GM23338 (cell line): ENCODE data around the gene SAMD13. TPM values are rescaled to one million over a fixed set of nuclear protein-coding genes. Genes with fewer than 3 reads are reported as not detected.

Experiments used
- ATAC-seq: fragments of 200-7000 bp; cut with Tn5 transposase; 3 replicates; pipeline ENCODE4 v1.9.1; 2020
- DNase-seq: peaks from one replicate; pipeline ENCODE4 v3.0.0-alpha.2; 2015; ENCODE audit warnings: low spot score
- H2AFZ ChIP-seq: fragments of 200-600 bp; sonication (generic); 2 replicates; pipeline ENCODE4 v1.8.0; 2016; ENCODE audit warnings: antibody characterized with exemption, mild to moderate bottlenecking, moderate library complexity
- H3F3A ChIP-seq: fragments of 200-600 bp; sonication (generic); replicated peaks from 2 replicates; pipeline ENCODE4 v1.8.0; 2017; ENCODE audit warnings: antibody characterized with exemption, mixed run types, low read depth
- H3K27ac ChIP-seq: fragments of 200-600 bp; sonication (generic); 2 replicates; pipeline ENCODE4 v1.6.1; 2016; ENCODE audit warnings: low read depth
- H3K27me3 ChIP-seq: fragments of 200-600 bp; sonication (generic); 2 replicates; pipeline ENCODE4 v1.8.0; 2016; ENCODE audit warnings: mild to moderate bottlenecking, mixed run types, moderate library complexity; ENCODE audit not compliant: insufficient read depth
- H3K36me3 ChIP-seq: fragments of 200-600 bp; sonication (generic); 2 replicates; pipeline ENCODE4 v1.8.0; 2016; ENCODE audit warnings: mild to moderate bottlenecking; ENCODE audit not compliant: insufficient read depth
- H3K4me1 ChIP-seq: fragments of 200-600 bp; sonication (generic); 2 replicates; pipeline ENCODE4 v1.8.0; 2016; ENCODE audit warnings: mild to moderate bottlenecking, moderate library complexity; ENCODE audit not compliant: insufficient read depth
- H3K4me2 ChIP-seq: fragments of 200-600 bp; sonication (generic); 2 replicates; pipeline ENCODE4 v1.7.1; 2017; ENCODE audit warnings: mixed run types
- H3K4me3 ChIP-seq: fragments of 200-600 bp; sonication (generic); 2 replicates; pipeline ENCODE4 v1.6.1; 2016; ENCODE audit warnings: mixed run types
- H3K79me2 ChIP-seq: fragments of 200-600 bp; sonication (generic); replicated peaks from 2 replicates; pipeline ENCODE4 v1.8.0; 2017; ENCODE audit warnings: mild to moderate bottlenecking; ENCODE audit not compliant: insufficient read depth
- H3K9me2 ChIP-seq: fragments of 200-600 bp; sonication (generic); 2 replicates; pipeline ENCODE4 v1.8.0; 2017; ENCODE audit not compliant: insufficient read depth
- H4K20me1 ChIP-seq: fragments of 200-600 bp; sonication (generic); replicated peaks from 2 replicates; pipeline ENCODE4 v1.8.0; 2017; ENCODE audit warnings: mild to moderate bottlenecking; ENCODE audit not compliant: insufficient read depth
- H3K27ac Mint-ChIP-seq: 2 replicates; pipeline ENCODE4 v1.8.0; 2020; ENCODE audit warnings: inconsistent platforms, mild to moderate bottlenecking, moderate library complexity, mixed read lengths
- H3K27me3 Mint-ChIP-seq: 3 replicates; pipeline ENCODE4 v1.8.0; 2022; ENCODE audit warnings: low read depth, mild to moderate bottlenecking, moderate library complexity, mixed read lengths, inconsistent platforms; ENCODE audit not compliant: insufficient read depth, poor library complexity
- H3K36me3 Mint-ChIP-seq: 3 replicates; pipeline ENCODE4 v1.8.0; 2021; ENCODE audit warnings: low read depth, mild to moderate bottlenecking, inconsistent platforms, moderate library complexity, mixed read lengths
- H3K4me1 Mint-ChIP-seq: 3 replicates; pipeline ENCODE4 v1.8.0; 2020; ENCODE audit warnings: mild to moderate bottlenecking, inconsistent platforms, mixed read lengths
- H3K4me3 Mint-ChIP-seq: 3 replicates; pipeline ENCODE4 v1.8.0; 2021; ENCODE audit warnings: moderate library complexity, mild to moderate bottlenecking, inconsistent platforms, mixed read lengths
- H3K9me3 Mint-ChIP-seq: 3 replicates; pipeline ENCODE4 v1.8.0; 2020; ENCODE audit warnings: moderate library complexity, mild to moderate bottlenecking, inconsistent platforms, mixed read lengths
- CREB1 ChIP-seq: fragments of 250-450 bp; sonication (Bioruptor Pico); IDR thresholded peaks from 2 replicates; pipeline ENCODE4 v1.5.0; 2020; ENCODE audit warnings: low read depth, mild to moderate bottlenecking, moderate library complexity
- CTCF ChIP-seq, 2 experiments: fragments of 200-600 bp in 1 of 2; sonication (generic) in 1 of 2; conservative IDR thresholded peaks; 2 replicates each; pipeline versions ENCODE4 v1.5.1 to v1.6.1; 2016 to 2017; ENCODE audit warnings: antibody characterized with exemption in 2 of 2, low read depth in 2 of 2, mild to moderate bottlenecking in 2 of 2, moderate library complexity in 1 of 2
- EZH2 ChIP-seq: fragments of 200-600 bp; sonication (generic); IDR thresholded peaks from one replicate; pipeline ENCODE4 v1.8.0; 2017; ENCODE audit warnings: antibody characterized with exemption, mild to moderate bottlenecking, low read depth; ENCODE audit not compliant: unreplicated experiment
- JUNB ChIP-seq: IDR thresholded peaks from one replicate; pipeline ENCODE4 v1.6.1; 2016; ENCODE audit warnings: antibody characterized with exemption; ENCODE audit not compliant: unreplicated experiment
- POLR2AphosphoS5 ChIP-seq: IDR thresholded peaks from 2 replicates; pipeline ENCODE4 v1.6.1; 2016; ENCODE audit warnings: antibody characterized with exemption, low read depth
- STAT1 ChIP-seq: IDR thresholded peaks from one replicate; pipeline ENCODE4 v1.6.1; 2016; ENCODE audit warnings: antibody characterized with exemption; ENCODE audit not compliant: unreplicated experiment
- ZNF114 ChIP-seq: fragments of 250-450 bp; sonication (Bioruptor Pico); IDR thresholded peaks from 2 replicates; pipeline ENCODE4 v1.5.0; 2020; ENCODE audit warnings: mild to moderate bottlenecking, moderate library complexity
- ZNF331 ChIP-seq: fragments of 250-450 bp; sonication (Bioruptor Pico); IDR thresholded peaks from 2 replicates; pipeline ENCODE4 v1.5.0; 2020; ENCODE audit warnings: low read depth, mild to moderate bottlenecking, moderate library complexity
- polyA plus RNA-seq: library from polyadenylated mRNA; unstranded; fragments of >200 nt; fragmentation: Nextera tagmentation; extraction: Ambion mirVana; gene quantifications from 2 replicates; pipeline ENCODE4 v1.2.1, GENCODE V29; 2016
- total RNA-seq: library from RNA; depleted of rRNA; stranded (reverse); fragments of >200 nt; shearing (Covaris generic); gene quantifications from 2 replicates; pipeline ENCODE4 v1.2.3, GENCODE V29; 2014
- TF ChIP-seq, protein P1 (sequence below): fragments of 250-450 bp; sonication (Bioruptor Pico); IDR thresholded peaks from 2 replicates; pipeline ENCODE4 v1.5.0; 2020; ENCODE audit warnings: mild to moderate bottlenecking, moderate library complexity

SAMD13 gene
- total and polyA plus RNA-seq, 2 experiments from 2014 or later: 2.5 to 3.6 TPM

DNA sequence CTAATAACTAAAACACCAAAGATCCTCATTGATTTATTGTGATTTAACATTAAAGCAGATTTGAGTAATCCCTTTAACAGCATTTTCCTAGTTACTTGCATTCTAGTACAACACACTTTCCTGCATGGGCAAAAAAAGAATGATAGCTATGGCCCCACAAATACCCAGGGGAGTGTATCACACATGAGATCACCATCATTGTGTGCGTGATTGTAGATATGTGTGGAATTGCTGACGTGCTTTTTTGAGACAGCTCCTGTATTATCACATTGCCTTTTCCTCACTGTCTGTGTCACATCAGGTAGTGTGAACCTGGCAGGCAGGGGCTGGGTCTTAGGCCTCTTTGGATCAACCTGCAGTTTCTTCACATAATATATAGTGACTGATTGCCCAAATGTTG is 48.5 kb upstream of the SAMD13 start:
- no peaks in the 10 kb centered on the region for H3F3A ChIP-seq
- H3K36me3 Mint-ChIP-seq: no peaks in the 10 kb centered on the region
- peaks cover 9% of the 10 kb centered on the region; the same call in 2 of the 3 replicates for H3K9me3 Mint-ChIP-seq
- H2AFZ ChIP-seq: no peak overlapping the region
- H4K20me1 ChIP-seq: no peaks in the 10 kb centered on the region
- H3K4me1 Mint-ChIP-seq: peaks cover 12% of the 10 kb centered on the region
- H3K27me3 ChIP-seq: no peaks in the 10 kb centered on the region
- no peak overlapping the region for H3K4me3 Mint-ChIP-seq
- no peaks in the 10 kb centered on the region for H3K79me2 ChIP-seq
- no peak overlapping the region for H3K4me3 ChIP-seq
- TF ChIP-seq EZH2 (no peak), POLR2AphosphoS5 (no peak), ZNF114 (CRISPR knock-in tag) (no peak), ZNF331 (CRISPR knock-in tag) (no peak), JUNB (no peak), CTCF (conservative IDR thresholded peaks at IDR 0.05; ENCODE audit: low read depth in 2 of 2) (no peak), CREB1 (CRISPR knock-in tag) (no peak), STAT1 (no peak)
- TF ChIP-seq, protein P1, sequence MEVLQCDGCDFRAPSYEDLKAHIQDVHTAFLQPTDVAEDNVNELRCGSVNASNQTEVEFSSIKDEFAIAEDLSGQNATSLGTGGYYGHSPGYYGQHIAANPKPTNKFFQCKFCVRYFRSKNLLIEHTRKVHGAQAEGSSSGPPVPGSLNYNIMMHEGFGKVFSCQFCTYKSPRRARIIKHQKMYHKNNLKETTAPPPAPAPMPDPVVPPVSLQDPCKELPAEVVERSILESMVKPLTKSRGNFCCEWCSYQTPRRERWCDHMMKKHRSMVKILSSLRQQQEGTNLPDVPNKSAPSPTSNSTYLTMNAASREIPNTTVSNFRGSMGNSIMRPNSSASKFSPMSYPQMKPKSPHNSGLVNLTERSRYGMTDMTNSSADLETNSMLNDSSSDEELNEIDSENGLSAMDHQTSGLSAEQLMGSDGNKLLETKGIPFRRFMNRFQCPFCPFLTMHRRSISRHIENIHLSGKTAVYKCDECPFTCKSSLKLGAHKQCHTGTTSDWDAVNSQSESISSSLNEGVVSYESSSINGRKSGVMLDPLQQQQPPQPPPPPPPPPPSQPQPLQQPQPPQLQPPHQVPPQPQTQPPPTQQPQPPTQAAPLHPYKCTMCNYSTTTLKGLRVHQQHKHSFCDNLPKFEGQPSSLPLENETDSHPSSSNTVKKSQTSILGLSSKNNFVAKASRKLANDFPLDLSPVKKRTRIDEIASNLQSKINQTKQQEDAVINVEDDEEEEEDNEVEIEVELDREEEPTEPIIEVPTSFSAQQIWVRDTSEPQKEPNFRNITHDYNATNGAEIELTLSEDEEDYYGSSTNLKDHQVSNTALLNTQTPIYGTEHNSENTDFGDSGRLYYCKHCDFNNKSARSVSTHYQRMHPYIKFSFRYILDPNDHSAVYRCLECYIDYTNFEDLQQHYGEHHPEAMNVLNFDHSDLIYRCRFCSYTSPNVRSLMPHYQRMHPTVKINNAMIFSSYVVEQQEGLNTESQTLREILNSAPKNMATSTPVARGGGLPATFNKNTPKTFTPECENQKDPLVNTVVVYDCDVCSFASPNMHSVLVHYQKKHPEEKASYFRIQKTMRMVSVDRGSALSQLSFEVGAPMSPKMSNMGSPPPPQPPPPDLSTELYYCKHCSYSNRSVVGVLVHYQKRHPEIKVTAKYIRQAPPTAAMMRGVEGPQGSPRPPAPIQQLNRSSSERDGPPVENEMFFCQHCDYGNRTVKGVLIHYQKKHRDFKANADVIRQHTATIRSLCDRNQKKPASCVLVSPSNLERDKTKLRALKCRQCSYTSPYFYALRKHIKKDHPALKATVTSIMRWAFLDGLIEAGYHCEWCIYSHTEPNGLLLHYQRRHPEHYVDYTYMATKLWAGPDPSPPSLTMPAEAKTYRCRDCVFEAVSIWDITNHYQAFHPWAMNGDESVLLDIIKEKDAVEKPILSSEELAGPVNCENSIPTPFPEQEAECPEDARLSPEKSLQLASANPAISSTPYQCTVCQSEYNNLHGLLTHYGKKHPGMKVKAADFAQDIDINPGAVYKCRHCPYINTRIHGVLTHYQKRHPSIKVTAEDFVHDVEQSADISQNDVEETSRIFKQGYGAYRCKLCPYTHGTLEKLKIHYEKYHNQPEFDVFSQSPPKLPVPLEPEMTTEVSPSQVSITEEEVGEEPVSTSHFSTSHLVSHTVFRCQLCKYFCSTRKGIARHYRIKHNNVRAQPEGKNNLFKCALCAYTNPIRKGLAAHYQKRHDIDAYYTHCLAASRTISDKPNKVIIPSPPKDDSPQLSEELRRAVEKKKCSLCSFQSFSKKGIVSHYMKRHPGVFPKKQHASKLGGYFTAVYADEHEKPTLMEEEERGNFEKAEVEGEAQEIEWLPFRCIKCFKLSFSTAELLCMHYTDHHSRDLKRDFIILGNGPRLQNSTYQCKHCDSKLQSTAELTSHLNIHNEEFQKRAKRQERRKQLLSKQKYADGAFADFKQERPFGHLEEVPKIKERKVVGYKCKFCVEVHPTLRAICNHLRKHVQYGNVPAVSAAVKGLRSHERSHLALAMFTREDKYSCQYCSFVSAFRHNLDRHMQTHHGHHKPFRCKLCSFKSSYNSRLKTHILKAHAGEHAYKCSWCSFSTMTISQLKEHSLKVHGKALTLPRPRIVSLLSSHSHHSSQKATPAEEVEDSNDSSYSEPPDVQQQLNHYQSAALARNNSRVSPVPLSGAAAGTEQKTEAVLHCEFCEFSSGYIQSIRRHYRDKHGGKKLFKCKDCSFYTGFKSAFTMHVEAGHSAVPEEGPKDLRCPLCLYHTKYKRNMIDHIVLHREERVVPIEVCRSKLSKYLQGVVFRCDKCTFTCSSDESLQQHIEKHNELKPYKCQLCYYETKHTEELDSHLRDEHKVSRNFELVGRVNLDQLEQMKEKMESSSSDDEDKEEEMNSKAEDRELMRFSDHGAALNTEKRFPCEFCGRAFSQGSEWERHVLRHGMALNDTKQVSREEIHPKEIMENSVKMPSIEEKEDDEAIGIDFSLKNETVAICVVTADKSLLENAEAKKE (CRISPR knock-in tag): no peak
- H3K27ac Mint-ChIP-seq: no peak overlapping the region
- H3K4me2 ChIP-seq: no peak overlapping the region
- no peak for DNase-seq
- H3K27ac ChIP-seq: no peak overlapping the region
- peaks cover 8% of the 10 kb centered on the region; the same call in 1 of the 2 replicates for H3K4me1 ChIP-seq
- peaks cover 10% of the 10 kb centered on the region for H3K9me2 ChIP-seq
- ATAC-seq: no peak
- H3K27me3 Mint-ChIP-seq: no peaks in the 10 kb centered on the region
- no peaks in the 10 kb centered on the region for H3K36me3 ChIP-seq
